SK-N-SH (cell line): ENCODE results near the gene MSL1.

Experiments
- CTCF ChIP-seq: fragments of 200-600 bp; sonication (generic); IDR thresholded peaks from 2 replicates; pipeline ENCODE4 v1.6.1; 2017; ENCODE audit warnings: antibody characterized with exemption, mild to moderate bottlenecking, moderate library complexity
- EP300 ChIP-seq, 2 experiments: IDR thresholded peaks; 2 replicates each; pipeline versions ENCODE4 v1.4.0 to v1.6.1; 2012; ENCODE audit warnings: borderline replicate concordance in 1 of 2, low read depth in 1 of 2, low read length in 1 of 2
- EZH2phosphoT487 ChIP-seq: fragments of 200-600 bp; sonication (generic); IDR thresholded peaks from 2 replicates; pipeline ENCODE4 v1.6.1; 2017; ENCODE audit warnings: low read depth, mixed run types, mild to moderate bottlenecking, antibody characterized with exemption, moderate library complexity, borderline replicate concordance
- FOXM1 ChIP-seq: IDR thresholded peaks from 2 replicates; pipeline ENCODE4 v1.4.0; 2012; ENCODE audit warnings: low read depth, mild to moderate bottlenecking
- MAX ChIP-seq: IDR thresholded peaks from 2 replicates; pipeline ENCODE4 v1.4.0; 2012; ENCODE audit warnings: low read depth
- MEF2A ChIP-seq: IDR thresholded peaks from 2 replicates; pipeline ENCODE4 v1.4.0; 2012; ENCODE audit warnings: low read depth, borderline replicate concordance
- MXI1 ChIP-seq: IDR thresholded peaks from 2 replicates; pipeline ENCODE4 v1.6.1; 2012; ENCODE audit warnings: mild to moderate bottlenecking, low read depth, low read length, improper control_type of control experiment
- PBX3 ChIP-seq: IDR thresholded peaks from 2 replicates; pipeline ENCODE4; 2012
- POLR2AphosphoS5 ChIP-seq: IDR thresholded peaks from 2 replicates; pipeline ENCODE4 v1.6.1; 2012; ENCODE audit warnings: low read depth, low read length
- REST ChIP-seq: IDR thresholded peaks from 2 replicates; pipeline ENCODE4 v1.6.1; 2012; ENCODE audit warnings: mild to moderate bottlenecking, low read depth, low read length, moderate library complexity
- RFX5 ChIP-seq: IDR thresholded peaks from 2 replicates; pipeline ENCODE4 v1.6.1; 2012; ENCODE audit warnings: mild to moderate bottlenecking, improper control_type of control experiment, low read length
- SIN3A ChIP-seq: IDR thresholded peaks from 2 replicates; pipeline ENCODE4 v1.6.1; 2012; ENCODE audit warnings: low read depth, mild to moderate bottlenecking, low read length, moderate library complexity, borderline replicate concordance
- SMC3 ChIP-seq: IDR thresholded peaks from 2 replicates; pipeline ENCODE4 v1.6.1; 2012; ENCODE audit warnings: low read depth, low read length, improper control_type of control experiment
- USF2 ChIP-seq: fragments of 150-350 bp; IDR thresholded peaks from 2 replicates; pipeline ENCODE4 v1.6.1; 2017; ENCODE audit warnings: antibody characterized with exemption, low read length, low read depth, borderline replicate concordance

- no peak for TF ChIP-seq CTCF
- no peak for TF ChIP-seq EP300 (IDR thresholded peaks at IDR 0.05; ENCODE audit: borderline replicate concordance in 1 of 2, low read depth in 1 of 2, low read length in 1 of 2)
- TF ChIP-seq MXI1, result no peak
- no peak for TF ChIP-seq POLR2AphosphoS5
- no peak for TF ChIP-seq EZH2phosphoT487
- TF ChIP-seq REST, result no peak
- no peak for TF ChIP-seq MAX
- no peak for TF ChIP-seq PBX3
- TF ChIP-seq FOXM1, result no peak
- TF ChIP-seq USF2, result no peak
- no peak for TF ChIP-seq MEF2A
- TF ChIP-seq SIN3A, result no peak
- no peak for TF ChIP-seq RFX5
- no peak for TF ChIP-seq SMC3
Observed at GRCh38 chr17:40139566-40140058, 17.8 kb downstream of the MSL1 start.
